ENCODE data around the gene INTS7. TPM values are rescaled to one million over a fixed set of nuclear protein-coding genes. Genes with fewer than 3 reads are reported as not detected.

The INTS7 gene
- polyA plus RNA-seq, 1 of the 3 experiments (the other 2 are of a cell fraction) = 8.7 TPM

GRCh38 chr1:211909395-211909794 is 126.0 kb downstream of the INTS7 start:
- WGBS (ENCODE audit: low lambda C conversion rate) = 58% methylated on average over 7 of the region's 9 CpGs
- ChIA-PET CTCF (interaction anchor here (1.6 kb wide), 1 partner anchor 126 kb away, joined by 4 read pairs; the partner anchor contains the start of genes DTL and INTS7), POLR2A (no interaction called here)

GRCh38 chr1:211908951-211909350 is 126.4 kb downstream of the INTS7 start:
- H2AFZ ChIP-seq (ENCODE audit: low read depth) = no peak overlapping the region
- no peak for DNase-seq
- H3K27me3 ChIP-seq (ENCODE audit: insufficient read depth) = no peaks in the 10 kb centered on the region
- CTCF ChIA-PET = no interaction called here
- no peaks in the 10 kb centered on the region for H4K20me1 ChIP-seq (ENCODE audit: insufficient read depth)
- H3F3A ChIP-seq (replicated peaks; ENCODE audit: insufficient read depth) = no peaks in the 10 kb centered on the region
- POLR2A ChIA-PET = no interaction called here
- no peaks in the 10 kb centered on the region for H3K79me2 ChIP-seq (ENCODE audit: insufficient read depth)
- no peaks in the 10 kb centered on the region for H3K36me3 ChIP-seq (replicated peaks in 1 of 2; ENCODE audit: control insufficient read depth in 1 of 2, insufficient read depth in 2 of 2, low read length in 1 of 2)
- no peak overlapping the region for H3K9ac ChIP-seq
- TF ChIP-seq, protein P1, sequence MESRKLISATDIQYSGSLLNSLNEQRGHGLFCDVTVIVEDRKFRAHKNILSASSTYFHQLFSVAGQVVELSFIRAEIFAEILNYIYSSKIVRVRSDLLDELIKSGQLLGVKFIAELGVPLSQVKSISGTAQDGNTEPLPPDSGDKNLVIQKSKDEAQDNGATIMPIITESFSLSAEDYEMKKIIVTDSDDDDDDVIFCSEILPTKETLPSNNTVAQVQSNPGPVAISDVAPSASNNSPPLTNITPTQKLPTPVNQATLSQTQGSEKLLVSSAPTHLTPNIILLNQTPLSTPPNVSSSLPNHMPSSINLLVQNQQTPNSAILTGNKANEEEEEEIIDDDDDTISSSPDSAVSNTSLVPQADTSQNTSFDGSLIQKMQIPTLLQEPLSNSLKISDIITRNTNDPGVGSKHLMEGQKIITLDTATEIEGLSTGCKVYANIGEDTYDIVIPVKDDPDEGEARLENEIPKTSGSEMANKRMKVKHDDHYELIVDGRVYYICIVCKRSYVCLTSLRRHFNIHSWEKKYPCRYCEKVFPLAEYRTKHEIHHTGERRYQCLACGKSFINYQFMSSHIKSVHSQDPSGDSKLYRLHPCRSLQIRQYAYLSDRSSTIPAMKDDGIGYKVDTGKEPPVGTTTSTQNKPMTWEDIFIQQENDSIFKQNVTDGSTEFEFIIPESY (IDR thresholded peaks at IDR 0.05; ENCODE audit: borderline replicate concordance, low read depth) = no peak
- no peak for TF ChIP-seq POLR2AphosphoS5 (IDR thresholded peaks at IDR 0.05; ENCODE audit: low read depth, low read length)
- TF ChIP-seq, protein P2, sequence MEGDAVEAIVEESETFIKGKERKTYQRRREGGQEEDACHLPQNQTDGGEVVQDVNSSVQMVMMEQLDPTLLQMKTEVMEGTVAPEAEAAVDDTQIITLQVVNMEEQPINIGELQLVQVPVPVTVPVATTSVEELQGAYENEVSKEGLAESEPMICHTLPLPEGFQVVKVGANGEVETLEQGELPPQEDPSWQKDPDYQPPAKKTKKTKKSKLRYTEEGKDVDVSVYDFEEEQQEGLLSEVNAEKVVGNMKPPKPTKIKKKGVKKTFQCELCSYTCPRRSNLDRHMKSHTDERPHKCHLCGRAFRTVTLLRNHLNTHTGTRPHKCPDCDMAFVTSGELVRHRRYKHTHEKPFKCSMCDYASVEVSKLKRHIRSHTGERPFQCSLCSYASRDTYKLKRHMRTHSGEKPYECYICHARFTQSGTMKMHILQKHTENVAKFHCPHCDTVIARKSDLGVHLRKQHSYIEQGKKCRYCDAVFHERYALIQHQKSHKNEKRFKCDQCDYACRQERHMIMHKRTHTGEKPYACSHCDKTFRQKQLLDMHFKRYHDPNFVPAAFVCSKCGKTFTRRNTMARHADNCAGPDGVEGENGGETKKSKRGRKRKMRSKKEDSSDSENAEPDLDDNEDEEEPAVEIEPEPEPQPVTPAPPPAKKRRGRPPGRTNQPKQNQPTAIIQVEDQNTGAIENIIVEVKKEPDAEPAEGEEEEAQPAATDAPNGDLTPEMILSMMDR (IDR thresholded peaks at IDR 0.05) = no peak
- TF ChIP-seq GATA2 (CRISPR knock-in tag; IDR thresholded peaks at IDR 0.05) = no peak
- no peak for TF ChIP-seq PBX3 (IDR thresholded peaks at IDR 0.05)
- TF ChIP-seq NFIC (IDR thresholded peaks at IDR 0.05; ENCODE audit: borderline replicate concordance) = no peak
- no peak for TF ChIP-seq TEAD4 (IDR thresholded peaks at IDR 0.05; ENCODE audit: borderline replicate concordance, insufficient read depth)
- no peak for TF ChIP-seq RCOR1 (IDR thresholded peaks at IDR 0.05; ENCODE audit: low read length)
- no peak for TF ChIP-seq EP300 (IDR thresholded peaks at IDR 0.05; ENCODE audit: borderline replicate concordance in 1 of 2, low read depth in 1 of 2, low read length in 1 of 2)
- no peak for TF ChIP-seq JUND (IDR thresholded peaks at IDR 0.05)
- no peak for TF ChIP-seq MAX (IDR thresholded peaks at IDR 0.05; ENCODE audit: low read depth)
- no peak for TF ChIP-seq SIN3A (IDR thresholded peaks at IDR 0.05; ENCODE audit: borderline replicate concordance, low read depth, low read length)
- no peaks in the 10 kb centered on the region for H3K9me3 ChIP-seq
- no peak overlapping the region for H3K4me2 ChIP-seq
- no peaks in the 10 kb centered on the region for H3K9me2 ChIP-seq
- no peak overlapping the region for H3K27ac ChIP-seq (ENCODE audit: low read depth in 2 of 2, low read length in 1 of 2)
- no peaks in the 10 kb centered on the region for H3K4me1 ChIP-seq (ENCODE audit: control insufficient read depth in 1 of 2, insufficient read depth in 2 of 2, low read depth in 1 of 2, low read length in 1 of 2)
- no peak overlapping the region for H3K4me3 ChIP-seq (ENCODE audit: low read depth in 2 of 2, low read length in 1 of 2)
- WGBS (ENCODE audit: low lambda C conversion rate) = 42% methylated on average over 2 of the region's 2 CpGs

More at GRCh38 chr1:211909395-211909794, 126.0 kb downstream of the INTS7 start:
- no peak overlapping the region for H3K27ac ChIP-seq (ENCODE audit: low read depth in 2 of 2, low read length in 1 of 2)
- H3K9ac ChIP-seq = no peak overlapping the region
- H3K4me1 ChIP-seq (ENCODE audit: control insufficient read depth in 1 of 2, insufficient read depth in 2 of 2, low read depth in 1 of 2, low read length in 1 of 2) = no peaks in the 10 kb centered on the region
- no peaks in the 10 kb centered on the region for H3K79me2 ChIP-seq (ENCODE audit: insufficient read depth)
- H3K27me3 ChIP-seq (ENCODE audit: insufficient read depth) = no peaks in the 10 kb centered on the region
- H3K9me3 ChIP-seq = no peaks in the 10 kb centered on the region
- H3F3A ChIP-seq (replicated peaks; ENCODE audit: insufficient read depth) = no peaks in the 10 kb centered on the region
- no peak overlapping the region for H3K4me3 ChIP-seq (ENCODE audit: low read depth in 2 of 2, low read length in 1 of 2)
- no peak for TF ChIP-seq JUND (IDR thresholded peaks at IDR 0.05)
- no peaks in the 10 kb centered on the region for H3K36me3 ChIP-seq (replicated peaks in 1 of 2; ENCODE audit: control insufficient read depth in 1 of 2, insufficient read depth in 2 of 2, low read length in 1 of 2)
- no peak overlapping the region for H3K4me2 ChIP-seq
- DNase-seq = no peak
- no peak overlapping the region for H2AFZ ChIP-seq (ENCODE audit: low read depth)
- no peaks in the 10 kb centered on the region for H3K9me2 ChIP-seq
- no peaks in the 10 kb centered on the region for H4K20me1 ChIP-seq (ENCODE audit: insufficient read depth)
